GM20431 (cell line): Measurements from ENCODE around the gene PTTG1.
"Not testable (repeated sequence)": the region's sequence is repeated elsewhere in the genome, so short reads cannot be mapped to it uniquely, and the experiment has no call there.

Source experiments
- in situ Hi-C: fragments of 300-500 bp; cut with MseI, MboI; formaldehyde crosslinking; loops from one replicate; pipeline ENCODE4 v1.15.0; 2020; ENCODE audit warnings: low sequenced_read_pairs; ENCODE audit not compliant: unreplicated experiment

The PTTG1 gene

GRCh38 chr5:160419458-160420330, 2.0 kb upstream of the PTTG1 start:
- in situ Hi-C loops = no loop called here

GRCh38 chr5:160420331-160420610, 1.4 kb upstream of the PTTG1 start:
- in situ Hi-C loops = no loop called here

- in situ Hi-C loops = no loop called here
Measured at GRCh38 chr5:160423099-160423498, 1.4 kb downstream of the PTTG1 start.

- in situ Hi-C loops = no loop called here
Measured at GRCh38 chr5:160427607-160428006, 6.0 kb downstream of the PTTG1 start.

GRCh38 chr5:160432196-160432595, 10.5 kb downstream of the PTTG1 start:
- in situ Hi-C loops = no loop called here

- in situ Hi-C loops = no loop called here
Measured at GRCh38 chr5:160432787-160433186, 11.1 kb downstream of the PTTG1 start.

- in situ Hi-C loops = no loop called here
Measured at GRCh38 chr5:160434022-160434531, 12.4 kb downstream of the PTTG1 start.

GRCh38 chr5:160435532-160435931, 13.9 kb downstream of the PTTG1 start:
- in situ Hi-C loops = no loop called here

GRCh38 chr5:160436017-160436416, 14.4 kb downstream of the PTTG1 start:
- in situ Hi-C loops = no loop called here

GRCh38 chr5:160436661-160437060, 15.0 kb downstream of the PTTG1 start:
- in situ Hi-C loops = not testable (repeated sequence)

GRCh38 chr5:160437271-160437670, 15.6 kb downstream of the PTTG1 start:
- in situ Hi-C loops = no loop called here

GRCh38 chr5:160438316-160439204, 16.9 kb downstream of the PTTG1 start:
- in situ Hi-C loops = no loop called here

GRCh38 chr5:160439205-160439600, 17.5 kb downstream of the PTTG1 start:
- in situ Hi-C loops = no loop called here

GRCh38 chr5:160441311-160441781, 19.7 kb downstream of the PTTG1 start:
- in situ Hi-C loops = no loop called here

- in situ Hi-C loops = no loop called here
Measured at GRCh38 chr5:160442824-160443431, 21.3 kb downstream of the PTTG1 start.

- in situ Hi-C loops = no loop called here
Measured at GRCh38 chr5:160444407-160444806, 22.8 kb downstream of the PTTG1 start.

- in situ Hi-C loops = no loop called here
Measured at GRCh38 chr5:160445132-160445531, 23.5 kb downstream of the PTTG1 start.

- in situ Hi-C loops = no loop called here
Measured at GRCh38 chr5:160445751-160446150, 24.1 kb downstream of the PTTG1 start.

- in situ Hi-C loops = no loop called here
Measured at GRCh38 chr5:160448886-160449285, 27.2 kb downstream of the PTTG1 start.

- in situ Hi-C loops = no loop called here
Measured at GRCh38 chr5:160449458-160449857, 27.8 kb downstream of the PTTG1 start.
